GM12891 (cell line): ENCODE measurements around the gene MAP1S.

Source experiments
- PAX5 ChIP-seq: IDR thresholded peaks from 2 replicates; pipeline ENCODE4 v1.6.1; 2011; ENCODE audit warnings: low read length, moderate library complexity, mild to moderate bottlenecking; ENCODE audit not compliant: insufficient read depth, severe bottlenecking
- TAF1 ChIP-seq: IDR thresholded peaks from 2 replicates; pipeline ENCODE4 v1.6.1; 2011; ENCODE audit warnings: low read depth, low read length, control low read depth

DNA sequence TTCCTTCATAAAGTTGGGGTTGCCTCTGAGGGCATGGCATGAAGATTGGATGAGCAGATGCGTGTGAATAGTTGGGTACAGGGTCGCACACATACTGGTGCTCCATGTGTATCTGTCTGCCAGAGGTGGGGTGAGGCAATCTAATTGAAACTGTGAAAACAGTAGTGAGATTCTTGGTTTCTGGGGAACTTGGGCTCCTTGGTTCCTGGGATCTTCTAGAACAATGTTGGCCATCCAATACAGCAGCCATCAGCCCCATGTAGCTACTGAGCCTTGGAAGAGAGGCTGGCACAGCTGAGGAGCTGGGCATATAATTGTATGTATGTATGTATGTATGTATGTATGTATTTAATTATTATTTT, 32.6 kb downstream of the MAP1S start:
- TF ChIP-seq PAX5 = no peak
- no peak for TF ChIP-seq TAF1
